Activated B cell treated with CpG ODN at 0.5 μM for 24 hours (primary cell): Measurements from ENCODE around the gene METAP2. TPM values are rescaled to one million over a fixed set of nuclear protein-coding genes. Genes with fewer than 3 reads are reported as not detected.
"Not testable (repeated sequence)": the region's sequence is repeated elsewhere in the genome, so short reads cannot be mapped to it uniquely, and the experiment has no call there.

Experiments
- ATAC-seq: fragments of 200-7000 bp; cut with Tn5 transposase; one replicate; pipeline ENCODE4 v1.10.0; 2021; ENCODE audit warnings: low read depth, mild to moderate bottlenecking, moderate library complexity
- CTCF ChIA-PET: fragments of 350-600 bp; sonication (Branson Sonifier 250); formaldehyde crosslinking; loops from one replicate; lab custom pipeline; 2021; ENCODE audit warnings: antibody characterized with exemption; lab: Charles Lee
- POLR2A ChIA-PET: fragments of 350-600 bp; sonication (Branson Sonifier 250); formaldehyde crosslinking; loops from one replicate; lab custom pipeline; 2021; ENCODE audit warnings: antibody characterized with exemption; lab: Charles Lee
- DNase-seq: peaks from one replicate; pipeline ENCODE4 v3.0.0; 2022
- H3K27ac Mint-ChIP-seq: one replicate; pipeline ENCODE4 v1.8.0; 2020; ENCODE audit warnings: mixed read lengths
- H3K27me3 Mint-ChIP-seq: one replicate; pipeline ENCODE4 v1.8.0; 2021; ENCODE audit warnings: mixed read lengths
- H3K36me3 Mint-ChIP-seq: one replicate; pipeline ENCODE4 v1.8.0; 2021; ENCODE audit warnings: low read depth, mixed read lengths
- H3K4me1 Mint-ChIP-seq: one replicate; pipeline ENCODE4 v1.8.0; 2021; ENCODE audit warnings: mixed read lengths
- H3K4me3 Mint-ChIP-seq: one replicate; pipeline ENCODE4 v1.8.0; 2020; ENCODE audit warnings: mild to moderate bottlenecking, mixed read lengths
- H3K9me3 Mint-ChIP-seq: one replicate; pipeline ENCODE4 v1.8.0; 2020; ENCODE audit warnings: mixed read lengths
- intact Hi-C: fragments of 100-400 bp; cut with micrococcal nuclease; formaldehyde crosslinking; loops from one replicate; pipeline ENCODE4 v1.15.1; 2024
- total RNA-seq: library from RNA; stranded (reverse); gene quantifications from 2 replicates; pipeline ENCODE4 v1.2.3, GENCODE V29; 2022
- TF ChIP-seq, protein P1 (sequence below): fragments of 200-600 bp; IDR thresholded peaks from one replicate; pipeline ENCODE4 v1.8.0; 2022; ENCODE audit warnings: antibody characterized with exemption, mild to moderate bottlenecking

Gene METAP2
- total RNA-seq, 1 donor from 2014 or later: 63.0 TPM

DNA sequence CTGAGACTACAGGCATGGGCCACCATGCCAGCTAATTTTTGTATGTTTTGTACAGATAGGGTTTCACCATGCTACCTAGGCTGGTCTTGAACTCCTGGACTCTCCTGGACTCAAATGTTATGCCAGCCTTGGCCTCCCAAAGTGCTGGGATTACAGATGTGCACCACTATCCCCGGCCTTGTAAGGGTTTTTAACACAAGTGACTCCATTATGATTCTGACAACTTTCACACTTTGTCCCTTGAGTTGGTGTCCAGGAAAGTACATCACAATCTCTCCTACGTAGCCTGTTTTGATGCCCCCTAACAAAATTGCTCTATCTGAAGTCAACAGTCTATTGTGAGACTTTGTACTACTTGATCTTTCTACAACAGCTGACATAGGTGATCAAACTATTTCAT is 11.4 kb upstream of the METAP2 start:
- POLR2A ChIA-PET: interaction anchor here (0.6 kb wide), 1 partner anchor 11 kb away, joined by 4 read pairs; no protein-coding TSS in a partner anchor
- H3K36me3 Mint-ChIP-seq: no peaks in the 10 kb centered on the region
- peaks cover 9% of the 10 kb centered on the region for H3K4me1 Mint-ChIP-seq
- H3K9me3 Mint-ChIP-seq: peaks cover 11% of the 10 kb centered on the region
- no peaks in the 10 kb centered on the region for H3K27me3 Mint-ChIP-seq
- DNase-seq (no peak), ATAC-seq (no peak)
- CTCF ChIA-PET: no interaction called here
- no peak overlapping the region for H3K4me3 Mint-ChIP-seq
- TF ChIP-seq, protein P1, sequence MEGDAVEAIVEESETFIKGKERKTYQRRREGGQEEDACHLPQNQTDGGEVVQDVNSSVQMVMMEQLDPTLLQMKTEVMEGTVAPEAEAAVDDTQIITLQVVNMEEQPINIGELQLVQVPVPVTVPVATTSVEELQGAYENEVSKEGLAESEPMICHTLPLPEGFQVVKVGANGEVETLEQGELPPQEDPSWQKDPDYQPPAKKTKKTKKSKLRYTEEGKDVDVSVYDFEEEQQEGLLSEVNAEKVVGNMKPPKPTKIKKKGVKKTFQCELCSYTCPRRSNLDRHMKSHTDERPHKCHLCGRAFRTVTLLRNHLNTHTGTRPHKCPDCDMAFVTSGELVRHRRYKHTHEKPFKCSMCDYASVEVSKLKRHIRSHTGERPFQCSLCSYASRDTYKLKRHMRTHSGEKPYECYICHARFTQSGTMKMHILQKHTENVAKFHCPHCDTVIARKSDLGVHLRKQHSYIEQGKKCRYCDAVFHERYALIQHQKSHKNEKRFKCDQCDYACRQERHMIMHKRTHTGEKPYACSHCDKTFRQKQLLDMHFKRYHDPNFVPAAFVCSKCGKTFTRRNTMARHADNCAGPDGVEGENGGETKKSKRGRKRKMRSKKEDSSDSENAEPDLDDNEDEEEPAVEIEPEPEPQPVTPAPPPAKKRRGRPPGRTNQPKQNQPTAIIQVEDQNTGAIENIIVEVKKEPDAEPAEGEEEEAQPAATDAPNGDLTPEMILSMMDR: no peak
- H3K27ac Mint-ChIP-seq: no peak overlapping the region
- intact Hi-C loops: no loop called here

DNA sequence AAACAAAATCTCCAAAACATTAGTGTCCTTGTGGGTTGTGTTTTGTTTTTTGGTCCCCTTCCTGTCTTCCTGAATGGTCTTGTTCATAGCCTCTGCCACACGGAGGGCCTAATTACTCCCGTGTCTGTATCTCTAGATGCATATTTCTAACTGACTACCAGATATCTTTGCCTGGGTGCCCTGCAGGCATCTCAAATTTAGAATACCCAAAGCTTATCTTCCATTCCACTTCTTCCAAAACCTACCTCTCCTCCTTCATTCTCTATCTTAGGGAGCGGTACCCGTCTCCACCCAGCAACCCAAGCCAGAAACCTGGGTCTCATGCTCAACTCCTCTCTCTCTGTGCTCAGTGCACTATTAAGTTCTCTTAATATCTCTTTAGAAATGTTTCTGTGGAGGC is 10.9 kb upstream of the METAP2 start:
- TF ChIP-seq, protein P1: no peak
- ChIA-PET POLR2A (no interaction called here), CTCF (no interaction called here)
- H3K36me3 Mint-ChIP-seq: no peaks in the 10 kb centered on the region
- no peak overlapping the region for H3K27ac Mint-ChIP-seq
- H3K9me3 Mint-ChIP-seq: peaks cover 9% of the 10 kb centered on the region
- peaks cover 9% of the 10 kb centered on the region for H3K4me1 Mint-ChIP-seq
- DNase-seq: no peak
- H3K4me3 Mint-ChIP-seq: no peak overlapping the region
- H3K27me3 Mint-ChIP-seq: no peaks in the 10 kb centered on the region
- intact Hi-C loops: no loop called here
- ATAC-seq: no peak

DNA sequence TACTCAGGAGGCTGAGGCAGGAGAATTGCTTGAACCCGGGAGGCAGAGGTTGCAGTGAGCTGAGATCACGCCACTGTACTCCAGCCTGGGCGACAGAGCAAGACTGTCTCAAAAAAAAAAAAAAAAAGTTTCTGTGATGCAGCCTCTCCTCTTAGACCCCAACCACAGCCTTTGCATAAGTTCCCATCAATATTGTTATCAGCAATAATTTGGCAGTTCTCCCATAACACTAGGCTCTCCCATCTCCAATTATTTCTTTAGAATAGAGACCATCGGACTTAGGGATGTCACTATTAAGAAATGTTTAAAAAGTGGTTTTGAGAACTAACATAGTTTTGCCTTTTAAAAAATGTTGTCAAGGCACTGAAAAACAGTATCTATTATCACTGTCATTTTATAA is 10.2 kb upstream of the METAP2 start:
- DNase-seq, ATAC-seq, CTCF ChIA-PET, H3K27ac Mint-ChIP-seq, H3K4me1 Mint-ChIP-seq, H3K4me3 Mint-ChIP-seq, intact Hi-C loops, H3K36me3 Mint-ChIP-seq, H3K27me3 Mint-ChIP-seq, H3K9me3 Mint-ChIP-seq: not testable (repeated sequence)
- POLR2A ChIA-PET: interaction anchor here (1.6 kb wide), 1 partner anchor 10 kb away, joined by 11 read pairs; the partner anchor contains the start of gene METAP2

DNA sequence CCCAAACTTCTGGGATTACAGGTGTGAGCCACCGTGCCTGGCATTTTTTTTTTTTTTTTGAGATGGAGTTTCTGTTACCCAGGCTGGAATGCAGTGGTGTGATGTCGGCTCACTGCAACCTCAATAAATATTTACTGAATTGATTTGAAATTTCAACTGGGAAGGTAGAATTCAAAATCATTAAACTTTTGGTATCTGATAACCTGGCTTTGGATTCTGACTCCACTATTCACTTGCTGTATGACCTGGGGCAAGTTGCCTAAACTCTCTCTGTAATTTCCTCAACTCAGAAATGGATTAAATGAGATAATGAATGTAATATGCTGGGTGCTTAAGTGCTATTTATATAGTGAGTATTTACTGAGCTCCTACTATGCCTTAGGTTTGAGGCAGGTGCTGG is 8.7 kb upstream of the METAP2 start:
- no peak overlapping the region for H3K4me3 Mint-ChIP-seq
- H3K36me3 Mint-ChIP-seq: no peaks in the 10 kb centered on the region
- H3K9me3 Mint-ChIP-seq: no peaks in the 10 kb centered on the region
- ChIA-PET CTCF (no interaction called here), POLR2A (interaction anchor here (1.6 kb wide), 1 partner anchor 9 kb away, joined by 11 read pairs; the partner anchor contains the start of gene METAP2)
- H3K4me1 Mint-ChIP-seq: peaks cover 9% of the 10 kb centered on the region
- ATAC-seq: no peak
- TF ChIP-seq, protein P1: no peak
- DNase-seq: no peak
- H3K27me3 Mint-ChIP-seq: no peaks in the 10 kb centered on the region
- no peak overlapping the region for H3K27ac Mint-ChIP-seq
- intact Hi-C loops: no loop called here

DNA sequence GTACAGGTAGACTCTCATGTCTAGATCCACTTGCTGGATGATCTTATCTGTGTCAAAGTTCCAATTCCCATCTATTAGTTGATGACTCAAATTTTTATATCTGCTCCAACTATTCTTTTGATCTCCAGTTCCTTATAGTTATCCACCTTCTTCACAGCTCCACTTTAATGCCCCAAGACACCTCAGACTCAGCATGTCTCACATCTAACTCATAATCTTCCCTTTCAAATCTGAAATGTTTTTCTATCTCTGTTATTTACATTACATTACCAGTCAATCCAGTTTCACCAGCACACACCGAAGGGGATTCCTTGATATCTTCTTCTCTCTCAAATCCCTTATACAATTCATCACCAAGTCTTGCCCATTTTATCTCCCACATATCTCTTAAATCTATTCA is 3.7 kb upstream of the METAP2 start:
- Mint-ChIP-seq H3K9me3 (no peaks in the 10 kb centered on the region), H3K27ac (no peak overlapping the region), H3K27me3 (peaks cover 2% of the 10 kb centered on the region), H3K36me3 (peaks cover 16% of the 10 kb centered on the region), H3K4me1 (peaks cover 28% of the 10 kb centered on the region), H3K4me3 (no peak overlapping the region)
- ChIA-PET POLR2A (no interaction called here), CTCF (no interaction called here)
- ATAC-seq (no peak), DNase-seq (no peak)
- TF ChIP-seq, protein P1: no peak
- intact Hi-C loops: loop anchor here (5.0 kb wide), 2 partner anchors 468 to 1793 kb away; partner anchors contain the start of genes CRADD and NDUFA12
